Skeletal muscle tissue (tissue), 4 donors: ENCODE measurements around the gene PHB1. TPM values are rescaled to one million over a fixed set of nuclear protein-coding genes. Genes with fewer than 3 reads are reported as not detected.
A peak's percentile ranks its signal among the peaks of the same experiment; 100 is the strongest.

Experiments
- H3K27ac ChIP-seq: one replicate; pipeline ENCODE4 v1.7.0; 2013; ENCODE audit warnings: mild to moderate bottlenecking, low read depth, low read length, inconsistent platforms
- H3K27me3 ChIP-seq, 3 donors: one replicate each; pipeline ENCODE4 v1.7.0; 2013; ENCODE audit warnings: low read length in 3 of 3; ENCODE audit not compliant: control insufficient read depth in 3 of 3, insufficient read depth in 3 of 3
- H3K36me3 ChIP-seq, 3 donors: one replicate each; pipeline ENCODE4 v1.7.0; 2013; ENCODE audit warnings: low read length in 3 of 3; ENCODE audit not compliant: control insufficient read depth in 3 of 3, insufficient read depth in 3 of 3
- H3K4me1 ChIP-seq, 3 donors: one replicate each; pipeline ENCODE4 v1.7.0; 2013; ENCODE audit warnings: low read length in 3 of 3, mild to moderate bottlenecking in 3 of 3; ENCODE audit not compliant: control insufficient read depth in 3 of 3, insufficient read depth in 3 of 3
- H3K4me3 ChIP-seq, 3 donors: one replicate each; pipeline ENCODE4 v1.7.0; 2013; ENCODE audit warnings: low read length in 3 of 3
- H3K9ac ChIP-seq, 3 donors: one replicate each; pipeline ENCODE4 v1.7.0; 2013; ENCODE audit warnings: low read length in 3 of 3, mild to moderate bottlenecking in 3 of 3, moderate library complexity in 2 of 3, low read depth in 1 of 3
- H3K9me3 ChIP-seq, 3 donors: one replicate each; pipeline ENCODE4 v1.7.0; 2013; ENCODE audit warnings: low read length in 3 of 3; ENCODE audit not compliant: control insufficient read depth in 3 of 3
- total RNA-seq: library from RNA; depleted of rRNA; stranded (reverse); fragments of >200 nt; gene quantifications from one replicate; pipeline ENCODE4 v1.2.3, GENCODE V29; 2014
- donor health status: Osteomylitis.

The PHB1 gene
- total RNA-seq, 1 donor from 2014 or later = 105 TPM

DNA sequence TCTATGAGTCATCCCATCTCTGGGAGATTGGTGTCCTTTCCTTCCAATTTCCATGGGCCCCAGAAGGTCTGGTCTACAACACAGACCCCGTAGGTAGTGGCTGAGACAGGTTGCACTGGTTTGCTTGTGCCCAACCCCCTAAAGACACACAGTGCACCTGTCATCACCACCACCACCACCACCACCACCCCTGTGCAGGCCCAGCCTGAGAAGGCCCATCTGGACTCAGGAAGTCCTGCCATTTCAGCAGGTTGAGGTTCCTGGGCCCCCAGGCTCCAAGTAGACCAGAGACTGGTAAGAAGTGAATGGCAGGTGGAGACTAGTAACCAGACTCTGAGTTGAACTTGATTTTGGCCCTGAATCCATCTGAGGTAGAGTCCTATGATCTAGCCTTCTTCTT lies 25.9 kb upstream of the PHB1 start:
- no peak overlapping the region for H3K4me3 ChIP-seq
- H3K27me3 ChIP-seq = peaks cover 26 to 42% (median 27%) of the 10 kb centered on the region in 3 donors
- H3K36me3 ChIP-seq = no peaks in the 10 kb centered on the region
- no peak overlapping the region for H3K27ac ChIP-seq
- H3K9ac ChIP-seq = no peak overlapping the region
- peaks cover 0 to 8% (median 6%) of the 10 kb centered on the region in 3 donors for H3K4me1 ChIP-seq
- no peaks in the 10 kb centered on the region for H3K9me3 ChIP-seq

GRCh38 chr17:49439673-49440571 lies 25.2 kb upstream of the PHB1 start:
- Histone ChIP-seq H3K9me3 (no peaks in the 10 kb centered on the region), H3K4me1 (peaks cover 0 to 12% (median 9%) of the 10 kb centered on the region in 3 donors), H3K9ac (no peak overlapping the region), H3K27ac (no peak overlapping the region), H3K27me3 (peaks cover 26 to 42% (median 27%) of the 10 kb centered on the region in 3 donors), H3K36me3 (no peaks in the 10 kb centered on the region), H3K4me3 (no peak overlapping the region)

DNA sequence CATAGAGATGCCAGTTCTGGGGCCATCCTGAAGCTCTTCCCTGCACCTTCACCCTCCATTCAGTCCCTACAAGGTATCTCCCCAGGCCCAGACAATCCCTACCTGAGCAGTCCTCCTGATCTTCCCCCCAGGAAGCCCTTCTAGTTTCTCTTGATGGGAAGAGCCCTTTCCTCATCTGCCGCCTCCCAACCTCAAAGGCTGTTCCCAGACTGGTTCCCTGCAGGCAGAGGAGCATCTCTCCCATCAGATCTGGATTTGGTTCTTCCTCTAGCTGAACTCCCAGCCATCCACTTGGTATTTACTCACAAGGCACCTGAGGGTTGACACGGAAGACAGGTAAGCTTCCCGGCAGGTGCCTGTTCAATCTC lies 24.6 kb upstream of the PHB1 start:
- Histone ChIP-seq H3K9ac (no peak overlapping the region), H3K4me1 (peaks cover 0 to 16% (median 9%) of the 10 kb centered on the region in 3 donors), H3K27me3 (peaks cover 26 to 42% (median 27%) of the 10 kb centered on the region in 3 donors), H3K27ac (no peak overlapping the region), H3K36me3 (no peaks in the 10 kb centered on the region), H3K9me3 (no peaks in the 10 kb centered on the region), H3K4me3 (no peak overlapping the region)

GRCh38 chr17:49438436-49439278 lies 24.0 kb upstream of the PHB1 start:
- Histone ChIP-seq H3K9ac (no peak overlapping the region), H3K4me3 (no peak overlapping the region), H3K27me3 (peaks cover 26 to 39% (median 26%) of the 10 kb centered on the region in 3 donors), H3K4me1 (peaks cover 0 to 16% (median 9%) of the 10 kb centered on the region in 3 donors), H3K36me3 (no peaks in the 10 kb centered on the region), H3K9me3 (no peaks in the 10 kb centered on the region), H3K27ac (no peak overlapping the region)

GRCh38 chr17:49437696-49438435 lies 23.2 kb upstream of the PHB1 start:
- Histone ChIP-seq H3K9me3 (no peaks in the 10 kb centered on the region), H3K27me3 (peaks cover 22 to 36% (median 26%) of the 10 kb centered on the region in 3 donors), H3K36me3 (no peaks in the 10 kb centered on the region), H3K9ac (no peak overlapping the region), H3K4me3 (no peak overlapping the region), H3K27ac (no peak overlapping the region), H3K4me1 (peaks cover 0 to 16% (median 9%) of the 10 kb centered on the region in 3 donors)

DNA sequence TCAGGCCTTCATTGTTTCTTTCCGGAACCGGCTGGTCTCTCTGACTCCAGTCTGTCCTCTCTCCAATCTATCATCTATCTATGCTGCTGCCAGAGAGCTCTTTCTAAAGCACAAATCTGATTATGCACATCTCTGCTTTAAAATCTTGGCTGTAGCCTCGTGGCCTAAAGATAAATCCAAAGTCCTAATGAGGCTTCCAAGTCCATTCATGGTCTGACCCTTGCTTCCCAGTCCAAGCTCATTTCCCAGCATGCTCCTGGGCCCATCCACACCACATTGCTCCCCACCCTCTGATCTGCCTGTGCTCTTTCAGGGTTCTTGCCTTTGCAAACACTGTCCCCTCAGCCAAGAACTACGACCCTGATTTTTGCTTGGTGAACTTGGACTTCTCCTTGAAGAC lies 21.5 kb upstream of the PHB1 start:
- H3K36me3 ChIP-seq = no peaks in the 10 kb centered on the region
- no peaks in the 10 kb centered on the region for H3K9me3 ChIP-seq
- H3K4me1 ChIP-seq = peaks cover 0 to 16% (median 9%) of the 10 kb centered on the region in 3 donors
- H3K4me3 ChIP-seq = no peak overlapping the region
- no peak overlapping the region for H3K27ac ChIP-seq
- no peak overlapping the region for H3K9ac ChIP-seq
- peaks cover 17 to 26% (median 21%) of the 10 kb centered on the region in 3 donors for H3K27me3 ChIP-seq

DNA sequence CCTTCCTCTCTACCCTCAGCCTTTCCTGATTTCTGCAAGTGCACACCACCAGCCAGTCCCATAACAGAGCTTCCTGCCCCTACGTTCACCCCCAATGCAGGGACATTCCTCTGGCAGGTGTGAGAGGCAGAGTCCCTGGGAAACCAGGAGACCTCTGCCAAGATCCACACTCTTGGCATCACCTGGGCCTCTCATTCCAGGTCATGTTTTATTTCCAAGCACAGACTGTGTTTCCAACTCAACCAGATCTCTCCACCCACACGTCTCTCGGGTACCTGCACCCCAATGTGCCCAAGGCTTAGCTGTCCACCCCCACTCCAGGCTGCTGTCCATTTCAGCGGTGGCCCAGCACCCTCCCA lies 21.0 kb upstream of the PHB1 start:
- peaks cover 0 to 16% (median 9%) of the 10 kb centered on the region in 3 donors for H3K4me1 ChIP-seq

GRCh38 chr17:49434821-49435670 lies 20.4 kb upstream of the PHB1 start:
- H3K36me3 ChIP-seq = no peaks in the 10 kb centered on the region
- peaks cover 0 to 16% (median 9%) of the 10 kb centered on the region in 3 donors for H3K4me1 ChIP-seq
- H3K4me3 ChIP-seq = no peak overlapping the region
- H3K27ac ChIP-seq = no peak overlapping the region
- H3K9me3 ChIP-seq = no peaks in the 10 kb centered on the region
- peaks cover 17 to 21% (median 17%) of the 10 kb centered on the region in 3 donors for H3K27me3 ChIP-seq
- no peak overlapping the region for H3K9ac ChIP-seq

More for the DNA sequence above, 21.0 kb upstream of the PHB1 start:
- no peaks in the 10 kb centered on the region for H3K9me3 ChIP-seq
- no peaks in the 10 kb centered on the region for H3K36me3 ChIP-seq
- H3K9ac ChIP-seq = peak overlapping the region in 1 of 3 donors; percentile 3
- H3K27ac ChIP-seq = no peak overlapping the region
- H3K4me3 ChIP-seq = no peak overlapping the region
- peaks cover 17 to 24% (median 21%) of the 10 kb centered on the region in 3 donors for H3K27me3 ChIP-seq
